ENCODE measurements around the gene ACSF3. TPM values are rescaled to one million over a fixed set of nuclear protein-coding genes. Genes with fewer than 3 reads are reported as not detected.

ACSF3 gene
- total and polyA plus RNA-seq, 2 donors (not counting 1 experiment from before 2014, with no cell fraction given), result 45.2 to 113 TPM

DNA sequence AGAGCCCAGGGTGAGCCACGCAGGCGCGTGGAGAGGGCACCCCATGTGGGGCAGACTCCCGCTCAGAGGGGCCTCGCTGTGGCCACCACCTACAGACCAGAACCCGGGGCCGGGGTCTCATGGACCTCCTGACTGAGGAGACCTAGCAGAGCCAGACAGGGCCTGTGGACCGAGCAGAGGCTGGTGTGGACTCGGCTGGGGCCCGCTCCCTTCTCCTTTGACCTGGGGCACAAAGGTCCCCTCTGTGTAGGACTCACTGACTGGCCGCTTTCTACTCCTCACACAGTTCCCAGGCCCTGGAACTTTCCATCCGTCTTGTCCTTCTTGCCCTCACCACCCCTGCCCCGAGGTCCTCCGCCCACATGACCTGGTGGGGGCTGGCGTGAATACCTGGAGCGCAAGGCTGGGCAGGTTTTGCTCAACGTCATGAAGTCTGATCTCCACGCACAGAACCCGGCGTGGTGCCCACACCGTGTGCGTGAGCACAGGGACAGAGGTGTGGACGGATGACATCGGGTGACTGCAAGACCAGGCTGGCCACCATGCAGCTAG lies 44.7 kb upstream of the ACSF3 start:
- H3K27me3 Mint-ChIP-seq, result peaks cover 3% of the 10 kb centered on the region
- H3K27ac Mint-ChIP-seq, result no peak overlapping the region
- H3K4me2 ChIP-seq (replicated peaks; ENCODE audit: low read depth, low read length, poor library complexity, severe bottlenecking), result no peak overlapping the region
- intact Hi-C loops (cut with micrococcal nuclease), result no loop called here
- peaks cover 3% of the 10 kb centered on the region for H3K4me1 Mint-ChIP-seq
- H3K27me3 ChIP-seq (replicated peaks in 1 of 4; ENCODE audit: control extremely low read depth in 1 of 4, control insufficient read depth in 3 of 4, insufficient read depth in 4 of 4, low read length in 3 of 4), result peaks cover 0 to 4% (median 2%) of the 10 kb centered on the region in 4 experiments
- ATAC-seq (ENCODE audit: low read depth) (no peak), DNase-seq (no peak)
- peaks cover 3% of the 10 kb centered on the region for H3K9me3 Mint-ChIP-seq (ENCODE audit: insufficient read depth)
- H2AFZ ChIP-seq (ENCODE audit: insufficient read depth, low read depth, low read length, poor library complexity, severe bottlenecking), result no peak overlapping the region
- no peaks in the 10 kb centered on the region for H3K79me2 ChIP-seq (ENCODE audit: control insufficient read depth, insufficient read depth, low read length)
- 95% methylated on average over 24 of the region's 24 CpGs for WGBS (ENCODE audit: insufficient coverage)
- no peak overlapping the region for H3K27ac ChIP-seq (ENCODE audit: low read length in 2 of 2)
- H3K9me3 ChIP-seq (ENCODE audit: control extremely low read depth in 1 of 3, control insufficient read depth in 2 of 3, insufficient read depth in 1 of 3, low read length in 2 of 3), result no peaks in the 10 kb centered on the region
- H3K4me1 ChIP-seq (ENCODE audit: control insufficient read depth in 2 of 2, insufficient read depth in 2 of 2, low read length in 2 of 2), result no peaks in the 10 kb centered on the region
- CTCF ChIA-PET, result no interaction called here
- H3K4me3 Mint-ChIP-seq, result no peak overlapping the region
- no peak overlapping the region for H3K4me3 ChIP-seq (ENCODE audit: control extremely low read depth in 1 of 5, extremely low read depth in 1 of 5, insufficient read depth in 1 of 5, low read depth in 2 of 5, low read length in 4 of 5)
- H3K9ac ChIP-seq (ENCODE audit: low read length), result no peak overlapping the region
- POLR2A ChIA-PET, result no interaction called here
- no peaks in the 10 kb centered on the region for H3K36me3 ChIP-seq (replicated peaks in 1 of 2; ENCODE audit: control extremely low read depth in 1 of 2, control insufficient read depth in 1 of 2, extremely low read depth in 1 of 2, insufficient read depth in 2 of 2, low read length in 1 of 2)
- no peak for TF ChIP-seq CTCF (IDR thresholded peaks at IDR 0.05)
- TF ChIP-seq EZH2 (IDR thresholded peaks at IDR 0.05; ENCODE audit: borderline replicate concordance, insufficient read depth, low read depth, low read length, poor library complexity, severe bottlenecking), result no peak
- H4K20me1 ChIP-seq (ENCODE audit: control insufficient read depth, insufficient read depth, low read length, poor library complexity, severe bottlenecking), result no peaks in the 10 kb centered on the region

DNA sequence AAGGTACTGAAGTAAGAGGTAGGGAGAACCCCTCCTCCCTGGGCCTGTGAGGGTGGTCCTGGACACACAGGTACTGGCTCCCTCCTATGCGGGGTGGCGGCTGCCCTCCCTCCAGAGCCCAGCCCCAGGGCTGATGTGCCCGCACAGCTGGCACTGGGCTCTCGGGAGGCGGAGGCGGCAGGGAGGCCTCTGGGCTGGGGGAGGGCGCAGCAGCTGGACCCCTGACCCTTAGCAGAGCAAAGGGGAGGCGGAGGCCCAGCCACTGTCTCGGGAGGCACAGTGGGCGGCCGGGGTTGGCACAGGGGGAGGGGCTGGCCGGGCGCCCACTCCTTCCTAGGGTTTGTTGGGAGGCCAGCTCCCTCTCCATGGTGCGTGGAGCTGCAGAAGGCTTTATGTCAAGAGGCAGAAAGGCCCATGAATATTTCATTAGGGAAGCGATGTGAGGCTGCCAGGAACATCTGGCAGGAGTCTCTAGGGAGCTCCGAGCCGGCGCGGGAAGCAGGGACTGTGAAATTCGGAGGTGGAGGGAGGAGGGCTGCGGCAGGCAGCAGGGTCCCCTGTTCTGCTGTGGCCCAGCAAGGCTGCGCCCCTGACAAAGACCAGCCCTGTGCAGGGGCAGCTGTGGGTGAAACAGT lies 44.1 kb upstream of the ACSF3 start:
- no peak for DNase-seq
- 91% methylated on average over 19 of the region's 22 CpGs for WGBS (ENCODE audit: insufficient coverage)
- CTCF ChIA-PET, result no interaction called here

More for the DNA sequence above, 44.1 kb upstream of the ACSF3 start:
- H2AFZ ChIP-seq (ENCODE audit: insufficient read depth, low read depth, low read length, poor library complexity, severe bottlenecking), result no peak overlapping the region
- H3K9me3 ChIP-seq (ENCODE audit: control extremely low read depth in 1 of 3, control insufficient read depth in 2 of 3, insufficient read depth in 1 of 3, low read length in 2 of 3), result no peaks in the 10 kb centered on the region
- POLR2A ChIA-PET, result no interaction called here
- H3K4me1 ChIP-seq (ENCODE audit: control insufficient read depth in 2 of 2, insufficient read depth in 2 of 2, low read length in 2 of 2), result no peaks in the 10 kb centered on the region
- H3K36me3 ChIP-seq (replicated peaks in 1 of 2; ENCODE audit: control extremely low read depth in 1 of 2, control insufficient read depth in 1 of 2, extremely low read depth in 1 of 2, insufficient read depth in 2 of 2, low read length in 1 of 2), result no peaks in the 10 kb centered on the region
- Mint-ChIP-seq H3K27me3 (peaks cover 3% of the 10 kb centered on the region), H3K4me1 (peaks cover 3% of the 10 kb centered on the region), H3K27ac (no peak overlapping the region), H3K9me3 (ENCODE audit: insufficient read depth) (peaks cover 3% of the 10 kb centered on the region), H3K4me3 (no peak overlapping the region)
- H3K27me3 ChIP-seq (replicated peaks in 1 of 4; ENCODE audit: control extremely low read depth in 1 of 4, control insufficient read depth in 3 of 4, insufficient read depth in 4 of 4, low read length in 3 of 4), result peaks cover 0 to 4% (median 2%) of the 10 kb centered on the region in 4 experiments
- no peaks in the 10 kb centered on the region for H4K20me1 ChIP-seq (ENCODE audit: control insufficient read depth, insufficient read depth, low read length, poor library complexity, severe bottlenecking)
- no peak for ATAC-seq (ENCODE audit: low read depth)
- TF ChIP-seq CTCF (IDR thresholded peaks at IDR 0.05), result no peak
- no peak for TF ChIP-seq EZH2 (IDR thresholded peaks at IDR 0.05; ENCODE audit: borderline replicate concordance, insufficient read depth, low read depth, low read length, poor library complexity, severe bottlenecking)
- intact Hi-C loops (cut with micrococcal nuclease), result no loop called here
- H3K79me2 ChIP-seq (ENCODE audit: control insufficient read depth, insufficient read depth, low read length), result no peaks in the 10 kb centered on the region
- no peak overlapping the region for H3K4me3 ChIP-seq (ENCODE audit: control extremely low read depth in 1 of 5, extremely low read depth in 1 of 5, insufficient read depth in 1 of 5, low read depth in 2 of 5, low read length in 4 of 5)
- H3K9ac ChIP-seq (ENCODE audit: low read length), result no peak overlapping the region
- H3K27ac ChIP-seq (ENCODE audit: low read length in 2 of 2), result no peak overlapping the region
- no peak overlapping the region for H3K4me2 ChIP-seq (replicated peaks; ENCODE audit: low read depth, low read length, poor library complexity, severe bottlenecking)

Data from B cell (primary cell).